GM12864 (cell line): Measurements from ENCODE around the gene SH3PXD2A.
A peak's percentile ranks its signal among the peaks of the same experiment; 100 is the strongest.
"Not testable (repeated sequence)": the region's sequence is repeated elsewhere in the genome, so short reads cannot be mapped to it uniquely, and the experiment has no call there.

Experiments
- DNase-seq: peaks from one replicate; pipeline ENCODE4 v3.0.0-alpha.2; 2011; ENCODE audit warnings: low read depth
- H3K4me3 ChIP-seq: 2 replicates; pipeline ENCODE4 v1.5.1; 2011; ENCODE audit warnings: mild to moderate bottlenecking, low read depth, low read length, control low read depth
- CTCF ChIP-seq: IDR thresholded peaks from 2 replicates; pipeline ENCODE4 v1.5.1; 2011; ENCODE audit warnings: low read depth, mild to moderate bottlenecking, moderate library complexity, low read length, control low read depth, inconsistent platforms; ENCODE audit errors: missing control alignments

SH3PXD2A gene

DNA sequence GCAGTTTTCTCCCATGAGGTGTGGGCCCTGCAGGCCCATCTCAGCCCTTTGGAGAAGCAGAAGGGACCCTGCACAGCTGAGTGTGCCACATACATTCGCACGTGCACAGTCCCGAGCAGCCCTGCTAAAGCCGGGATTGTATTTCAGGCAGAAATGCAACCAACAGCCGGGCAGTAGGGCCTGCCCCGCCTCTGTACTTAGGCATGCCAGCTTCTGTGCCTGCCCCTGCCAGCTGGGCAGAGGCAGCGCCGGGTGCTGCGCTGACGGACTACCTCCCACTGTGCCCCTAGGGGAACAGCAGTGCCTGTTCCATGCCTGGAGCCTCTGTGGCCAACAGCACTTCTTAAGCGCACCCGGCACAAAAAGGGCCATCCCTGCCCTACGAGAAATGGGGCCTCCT, 191.6 kb downstream of the SH3PXD2A start:
- no peak overlapping the region for H3K4me3 ChIP-seq
- no peak for TF ChIP-seq CTCF
- DNase-seq = no peak

DNA sequence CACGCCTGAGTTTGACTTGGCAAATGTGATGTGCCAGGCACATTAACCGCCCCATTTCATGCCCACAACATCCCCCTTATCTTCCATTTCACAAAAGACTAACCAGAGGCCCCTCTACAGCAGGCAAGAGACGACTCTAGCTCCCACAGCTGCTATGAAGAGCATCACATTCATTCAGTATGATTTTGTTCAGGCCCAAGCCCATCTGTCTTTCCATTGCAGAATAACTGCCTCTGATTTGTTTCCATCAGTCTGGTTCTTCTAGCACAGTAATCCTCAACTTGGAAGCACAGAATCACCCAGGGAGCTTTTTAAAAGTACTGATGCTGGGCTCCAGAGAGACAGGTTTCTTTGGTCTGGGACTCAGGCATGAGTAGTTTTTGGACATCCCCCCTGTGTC, 192.1 kb downstream of the SH3PXD2A start:
- TF ChIP-seq CTCF = no peak
- no peak for DNase-seq
- no peak overlapping the region for H3K4me3 ChIP-seq

DNA sequence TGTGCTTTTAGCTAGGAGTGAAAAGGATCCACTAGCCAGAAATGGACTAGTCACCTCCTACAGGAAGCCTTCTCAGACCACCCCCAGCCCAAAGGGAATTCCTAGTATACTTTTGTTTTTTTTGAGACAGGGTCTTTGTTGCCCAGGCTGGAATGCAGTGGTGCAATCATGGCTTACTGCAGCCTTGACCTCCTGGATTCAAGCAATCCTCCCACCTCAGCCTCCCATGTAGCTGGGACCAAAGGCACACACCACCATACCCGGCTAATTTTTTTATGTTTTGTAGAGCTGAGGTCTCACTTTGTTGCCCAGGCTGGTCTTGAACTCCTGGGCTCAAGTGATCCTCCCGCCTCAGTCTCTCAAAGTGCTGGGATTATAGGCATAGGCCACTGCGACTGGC, 192.7 kb downstream of the SH3PXD2A start:
- DNase-seq = not testable (repeated sequence)

GRCh38 chr10:103661198-103661950, 194.0 kb downstream of the SH3PXD2A start:
- DNase-seq = peak; percentile 16
- no peak for TF ChIP-seq CTCF
- H3K4me3 ChIP-seq = peak overlapping the region; percentile 65

More for the DNA sequence above, 192.7 kb downstream of the SH3PXD2A start:
- H3K4me3 ChIP-seq = not testable (repeated sequence)

DNA sequence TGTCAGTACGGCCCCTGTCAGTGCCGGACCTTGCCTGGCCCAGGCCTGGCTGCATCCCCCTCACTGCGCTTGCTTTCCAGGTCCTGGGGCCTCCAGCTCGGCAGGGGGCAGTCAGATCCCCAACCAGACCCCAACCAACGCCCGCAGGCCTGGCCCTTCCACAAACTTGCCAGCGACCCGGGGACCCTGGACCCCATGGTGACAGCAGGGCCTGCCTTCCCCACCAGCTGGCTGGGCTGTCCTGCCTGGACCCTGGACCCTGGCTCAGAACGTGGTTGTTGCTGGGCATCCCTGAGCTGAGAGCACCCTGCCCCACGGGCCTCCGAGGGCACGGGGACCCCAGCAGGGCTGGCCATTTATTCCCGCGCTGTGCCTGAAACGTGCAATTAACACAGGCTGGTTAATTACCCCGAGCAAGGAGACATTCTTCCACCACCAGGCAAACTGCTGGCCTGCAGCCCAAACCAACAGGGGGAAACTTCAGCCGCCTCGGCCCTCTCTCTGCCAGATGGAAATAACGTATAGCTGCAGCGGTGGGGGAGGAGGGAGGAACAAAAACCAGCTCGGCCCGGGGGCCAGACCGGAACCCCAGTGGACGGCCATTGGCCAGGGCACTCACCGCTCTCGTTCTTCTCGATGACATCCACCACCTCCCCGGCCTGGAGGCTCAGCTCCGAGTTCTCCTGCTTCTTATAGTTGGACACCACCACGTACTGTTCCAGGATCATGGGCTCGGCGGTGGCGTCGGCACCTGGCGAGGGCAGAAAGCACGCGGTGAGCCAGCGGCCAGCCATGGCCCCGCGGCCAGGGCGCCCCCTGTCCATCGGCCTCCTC, 194.8 kb downstream of the SH3PXD2A start:
- TF ChIP-seq CTCF = no peak
- no peak for DNase-seq
- H3K4me3 ChIP-seq = peak overlapping the region; percentile 65

GRCh38 chr10:103659674-103660363, 195.6 kb downstream of the SH3PXD2A start:
- DNase-seq = no peak
- peak; percentile 15 for TF ChIP-seq CTCF
- H3K4me3 ChIP-seq = peak overlapping the region; percentile 65

GRCh38 chr10:103658049-103658577, 197.3 kb downstream of the SH3PXD2A start:
- no peak for DNase-seq
- no peak overlapping the region for H3K4me3 ChIP-seq
- TF ChIP-seq CTCF = no peak
